T-helper 22 cell (primary cell): ENCODE data around the gene DYNC1H1.

ENCODE experiments used
- DNase-seq: peaks from one replicate; pipeline ENCODE4 v3.0.0-alpha.2; 2020; ENCODE audit warnings: low read depth

Gene DYNC1H1

GRCh38 chr14:101964297-101965180 is at the start of gene DYNC1H1:
TSS of gene DYNC1H1 (plus strand) at chr14:101964573. CDS start at chr14:101964692, 119 bp downstream.
- peak; percentile 81 for DNase-seq

GRCh38 chr14:101915871-101916815 is 48.2 kb upstream of the DYNC1H1 start:
- no peak for DNase-seq

GRCh38 chr14:101916816-101917412 is 47.5 kb upstream of the DYNC1H1 start:
- DNase-seq = no peak

GRCh38 chr14:101917413-101918017 is 46.9 kb upstream of the DYNC1H1 start:
- DNase-seq = no peak

GRCh38 chr14:101918065-101918989 is 46.0 kb upstream of the DYNC1H1 start:
- DNase-seq = no peak

- DNase-seq = no peak
Measured at GRCh38 chr14:101920271-101920670, 44.1 kb upstream of the DYNC1H1 start.

GRCh38 chr14:101922866-101923265 is 41.5 kb upstream of the DYNC1H1 start:
- no peak for DNase-seq

GRCh38 chr14:101925152-101925551 is 39.2 kb upstream of the DYNC1H1 start:
- DNase-seq = no peak

GRCh38 chr14:101926085-101926484 is 38.3 kb upstream of the DYNC1H1 start:
- DNase-seq = no peak

- DNase-seq = no peak
Measured at GRCh38 chr14:101926620-101927019, 37.8 kb upstream of the DYNC1H1 start.

- DNase-seq = no peak
Measured at GRCh38 chr14:101927859-101928258, 36.5 kb upstream of the DYNC1H1 start.

GRCh38 chr14:101928415-101928841 is 35.9 kb upstream of the DYNC1H1 start:
- DNase-seq = no peak

- no peak for DNase-seq
Measured at GRCh38 chr14:101929096-101929495, 35.3 kb upstream of the DYNC1H1 start.

- no peak for DNase-seq
Measured at GRCh38 chr14:101929946-101930345, 34.4 kb upstream of the DYNC1H1 start.

- no peak for DNase-seq
Measured at GRCh38 chr14:101932673-101933072, 31.7 kb upstream of the DYNC1H1 start.

- no peak for DNase-seq
Measured at GRCh38 chr14:101933209-101933608, 31.2 kb upstream of the DYNC1H1 start.

GRCh38 chr14:101934601-101935150 is 29.7 kb upstream of the DYNC1H1 start:
- DNase-seq = no peak

- DNase-seq = no peak
Measured at GRCh38 chr14:101937926-101938767, 26.2 kb upstream of the DYNC1H1 start.

- no peak for DNase-seq
Measured at GRCh38 chr14:101939646-101940170, 24.7 kb upstream of the DYNC1H1 start.
